DMS153 (cell line): Measurements from ENCODE around the gene PAEP.

Experiments used
- DNase-seq: peaks from one replicate; lab custom pipeline; 2025; lab: John Stamatoyannopoulos, UW

Gene PAEP

GRCh38 chr9:135551031-135551430 is 10.5 kb upstream of the PAEP start:
- DNase-seq, result no peak

DNA sequence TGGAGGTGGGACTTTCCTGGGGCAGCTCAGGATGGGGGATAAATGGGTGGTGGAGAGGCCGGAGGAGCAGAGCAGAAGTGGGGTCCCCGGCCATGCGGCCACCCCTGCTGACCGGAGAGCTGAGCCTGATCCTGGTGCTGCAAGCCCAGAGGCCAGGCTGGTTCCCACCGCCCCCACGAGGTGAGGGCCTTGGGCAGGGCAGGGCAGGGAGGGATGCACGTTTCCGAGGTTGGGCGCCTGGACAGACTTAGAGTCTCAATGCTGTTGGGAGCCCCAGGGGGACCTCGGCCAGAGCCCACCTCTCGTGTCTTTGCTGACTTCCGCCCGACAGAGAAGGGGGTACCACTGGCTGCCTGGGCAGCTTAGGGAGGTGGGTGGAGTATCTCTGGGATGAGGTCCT is 10.1 kb upstream of the PAEP start:
- no peak for DNase-seq

- no peak for DNase-seq
Measured at GRCh38 chr9:135552021-135552697, 9.4 kb upstream of the PAEP start.

DNA sequence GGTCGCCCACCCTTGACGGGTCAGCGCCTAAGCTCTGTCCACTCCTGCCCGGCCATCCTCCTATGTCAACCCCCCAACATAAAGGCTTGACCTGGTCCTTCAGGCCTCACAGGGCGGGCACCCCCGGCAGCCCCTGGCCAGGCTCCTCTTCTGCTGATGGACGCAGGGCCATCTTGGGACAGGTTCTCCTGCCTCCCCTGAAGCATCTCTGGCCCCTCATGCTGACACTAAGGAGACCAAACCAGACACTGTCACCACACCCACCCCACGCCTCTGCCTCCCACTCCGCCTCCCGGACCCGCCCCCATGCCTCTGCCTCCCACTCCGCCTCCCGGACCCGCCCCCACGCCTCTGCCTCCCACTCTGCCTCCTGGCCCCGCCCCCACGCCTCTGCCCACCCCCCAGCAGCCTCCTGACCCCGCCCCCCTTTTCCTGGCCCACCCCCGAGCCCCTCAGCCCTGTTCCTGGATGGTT is 8.8 kb upstream of the PAEP start:
- DNase-seq, result no peak

GRCh38 chr9:135554718-135555117 is 6.8 kb upstream of the PAEP start:
- no peak for DNase-seq

GRCh38 chr9:135555203-135555602 is 6.4 kb upstream of the PAEP start:
- DNase-seq, result no peak

DNA sequence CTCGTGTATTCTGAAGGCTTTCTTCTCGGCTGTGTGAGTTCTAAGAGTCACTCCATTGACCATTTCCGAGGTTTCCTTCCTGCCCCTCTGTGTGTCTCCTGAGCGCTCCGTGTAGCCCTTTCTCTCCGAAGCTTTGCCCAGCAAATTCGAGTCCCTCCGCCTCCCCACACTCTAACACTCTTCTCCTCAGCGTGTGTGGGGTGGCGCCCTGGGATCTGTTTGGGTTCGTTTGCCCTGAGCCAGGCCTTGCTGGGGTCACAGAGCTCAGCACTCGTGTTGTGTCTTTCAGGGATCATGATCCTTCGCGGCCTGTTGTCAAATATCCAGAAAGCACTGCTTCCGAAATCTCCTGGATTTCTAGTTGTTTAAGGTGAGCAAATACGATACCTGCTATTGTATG is 5.6 kb upstream of the PAEP start:
- no peak for DNase-seq

DNA sequence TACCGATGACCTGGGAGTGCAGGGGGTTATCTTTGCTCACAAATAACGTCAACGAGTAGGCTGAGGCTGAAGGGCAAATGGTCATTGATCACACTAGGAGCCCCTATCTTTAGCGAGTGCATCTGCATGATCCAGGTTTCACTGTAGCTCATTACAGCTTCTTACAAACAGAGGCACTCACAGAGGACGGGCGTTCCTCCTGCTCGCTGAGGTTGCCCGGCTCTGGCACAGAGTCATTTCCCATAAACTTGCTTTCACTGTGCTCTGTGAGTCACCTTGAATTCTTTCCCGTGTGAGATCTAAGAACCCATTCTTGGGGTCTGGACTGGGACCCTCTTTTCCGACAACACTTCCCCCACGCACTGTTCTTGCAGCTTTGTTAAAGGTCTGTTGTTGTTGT is 1.9 kb upstream of the PAEP start:
- no peak for DNase-seq

DNA sequence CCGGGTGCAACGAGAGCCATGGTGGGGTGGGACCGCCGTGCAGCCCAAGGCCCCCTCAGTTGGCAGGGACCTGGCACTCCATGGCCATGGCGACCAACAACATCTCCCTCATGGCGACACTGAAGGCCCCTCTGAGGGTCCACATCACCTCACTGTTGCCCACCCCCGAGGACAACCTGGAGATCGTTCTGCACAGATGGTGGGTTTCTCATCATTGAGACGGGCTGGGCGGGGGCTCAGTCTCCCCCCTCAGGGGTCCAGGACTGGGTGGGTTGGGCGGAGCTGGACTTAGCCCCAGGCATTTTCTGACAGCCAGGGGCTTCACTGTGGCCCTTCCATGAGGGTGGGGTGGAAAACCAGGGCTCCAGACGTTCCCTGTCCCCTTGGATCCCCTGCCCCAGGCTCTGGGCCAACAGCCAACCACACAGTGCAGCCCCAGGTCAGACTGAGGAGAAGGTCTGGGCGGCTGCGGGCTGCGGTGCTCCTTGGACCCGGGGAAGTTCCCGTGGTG is 734 bp downstream of the PAEP start:
- DNase-seq, result no peak

DNA sequence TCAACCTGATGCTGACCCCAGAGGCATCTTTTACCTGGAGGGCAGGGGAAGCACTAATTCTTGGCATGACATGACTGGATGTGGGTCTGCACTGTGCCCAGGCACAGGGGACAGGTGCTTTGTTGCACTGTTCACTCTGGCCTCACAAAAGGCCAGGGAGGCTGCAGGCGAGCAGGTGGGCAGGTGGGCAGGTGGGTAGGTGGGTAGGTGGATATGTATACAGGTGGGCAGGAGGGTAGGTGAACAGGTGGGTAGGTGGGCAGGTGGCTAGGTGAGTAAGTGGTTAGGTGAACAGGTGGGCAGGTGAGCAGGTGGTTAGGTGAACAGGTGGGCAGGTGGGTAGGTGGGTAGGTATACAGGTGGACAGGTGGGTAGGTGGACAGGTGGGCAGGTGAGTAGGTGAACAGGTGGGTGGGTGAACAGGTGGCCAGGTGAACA is 1.5 kb downstream of the PAEP start:
- DNase-seq, result no peak

GRCh38 chr9:135563858-135564257 is 2.3 kb downstream of the PAEP start:
- DNase-seq, result no peak

- no peak for DNase-seq
Measured at GRCh38 chr9:135565141-135565628, 3.6 kb downstream of the PAEP start.

- no peak for DNase-seq
Measured at GRCh38 chr9:135565636-135566035, 4.1 kb downstream of the PAEP start.

DNA sequence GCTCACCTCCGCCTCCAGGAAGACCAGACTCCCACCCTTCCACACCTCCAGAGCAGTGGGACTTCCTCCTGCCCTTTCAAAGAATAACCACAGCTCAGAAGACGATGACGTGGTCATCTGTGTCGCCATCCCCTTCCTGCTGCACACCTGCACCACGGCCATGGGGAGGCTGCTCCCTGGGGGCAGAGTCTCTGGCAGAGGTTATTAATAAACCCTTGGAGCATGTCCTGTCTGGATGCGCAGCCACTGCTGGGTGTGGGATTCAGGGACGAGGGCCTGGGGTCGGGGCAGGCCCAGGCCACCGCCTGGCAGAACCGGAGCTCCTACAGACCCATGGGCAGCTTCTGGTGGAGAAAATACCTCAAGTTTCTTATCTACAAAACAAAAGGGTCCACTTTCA is 5.0 kb downstream of the PAEP start:
- DNase-seq, result no peak

GRCh38 chr9:135567311-135567710 is 5.8 kb downstream of the PAEP start:
- no peak for DNase-seq

DNA sequence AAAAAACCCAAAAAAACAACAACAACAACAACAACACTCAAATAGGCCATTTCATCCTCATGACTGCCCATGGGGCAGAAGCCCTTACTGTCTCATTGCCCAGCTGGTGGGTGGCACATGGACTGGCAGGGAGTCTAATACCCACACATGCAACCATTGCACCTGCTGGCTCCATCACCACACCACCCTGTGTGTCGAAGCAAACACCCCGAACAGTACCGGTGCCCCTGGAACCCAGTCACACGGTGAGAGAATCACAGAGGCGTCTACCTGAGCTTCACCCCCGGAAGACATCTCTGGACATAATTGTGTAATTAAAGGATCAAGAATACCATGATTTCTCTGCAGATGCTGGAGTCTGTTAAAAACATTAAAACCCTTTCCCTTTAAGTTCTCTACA is 6.5 kb downstream of the PAEP start:
- no peak for DNase-seq

- no peak for DNase-seq
Measured at GRCh38 chr9:135570456-135570855, 8.9 kb downstream of the PAEP start.

DNA sequence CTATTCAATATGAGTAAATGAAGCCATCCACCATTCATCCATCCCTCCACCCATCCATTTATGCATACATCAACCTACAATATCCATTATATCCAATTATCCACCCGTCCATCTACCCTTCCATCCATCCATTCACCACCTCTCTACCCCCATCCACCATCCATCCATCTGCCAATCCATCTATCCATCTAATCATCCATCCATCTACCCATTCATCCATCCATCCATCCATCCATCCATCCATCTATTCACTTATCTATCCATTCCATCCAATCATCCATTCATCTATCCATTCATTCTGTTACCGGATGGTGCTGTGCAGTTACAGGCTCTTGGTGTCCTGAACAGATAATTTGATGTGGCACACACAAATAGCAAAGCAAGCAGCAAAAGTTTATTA is 10.7 kb downstream of the PAEP start:
- no peak for DNase-seq

DNA sequence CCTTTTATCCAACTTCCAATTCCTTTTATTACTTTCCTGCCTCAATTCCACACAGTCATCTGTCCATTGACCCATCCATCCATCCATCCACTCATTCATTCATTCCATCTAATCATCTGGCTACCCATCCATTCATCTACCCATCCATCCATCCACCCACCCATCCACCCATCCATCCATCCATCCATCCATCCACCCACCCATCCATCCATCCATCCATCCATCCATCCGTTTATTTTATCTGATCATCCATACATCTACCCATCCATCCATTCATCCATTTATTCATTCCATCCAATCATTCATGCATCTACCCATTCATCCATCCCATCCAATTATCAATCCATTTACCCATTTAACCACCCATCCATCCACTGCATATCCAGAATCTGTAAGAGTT is 11.6 kb downstream of the PAEP start:
- no peak for DNase-seq

DNA sequence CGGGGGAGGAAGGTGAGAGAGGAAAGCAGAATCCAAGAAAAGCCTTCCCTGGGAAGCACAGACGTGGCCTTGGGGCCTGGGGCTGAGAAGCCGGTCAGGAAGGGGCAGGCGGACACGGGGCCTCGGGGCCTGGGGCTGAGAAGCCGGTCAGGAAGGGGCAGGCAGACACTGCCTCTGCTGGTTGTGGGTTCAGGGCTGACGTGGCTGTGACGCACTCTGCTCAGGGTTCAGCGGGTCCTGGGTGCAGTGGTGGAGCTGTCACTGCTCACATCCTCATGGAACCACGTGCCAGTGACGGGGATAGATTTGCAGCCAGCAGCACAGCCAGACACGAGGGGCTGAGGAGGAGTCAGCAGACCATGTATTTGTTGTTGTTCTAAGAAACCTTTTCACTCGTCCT is 12.8 kb downstream of the PAEP start:
- DNase-seq, result no peak

GRCh38 chr9:135574943-135575342 is 13.4 kb downstream of the PAEP start:
- no peak for DNase-seq

DNA sequence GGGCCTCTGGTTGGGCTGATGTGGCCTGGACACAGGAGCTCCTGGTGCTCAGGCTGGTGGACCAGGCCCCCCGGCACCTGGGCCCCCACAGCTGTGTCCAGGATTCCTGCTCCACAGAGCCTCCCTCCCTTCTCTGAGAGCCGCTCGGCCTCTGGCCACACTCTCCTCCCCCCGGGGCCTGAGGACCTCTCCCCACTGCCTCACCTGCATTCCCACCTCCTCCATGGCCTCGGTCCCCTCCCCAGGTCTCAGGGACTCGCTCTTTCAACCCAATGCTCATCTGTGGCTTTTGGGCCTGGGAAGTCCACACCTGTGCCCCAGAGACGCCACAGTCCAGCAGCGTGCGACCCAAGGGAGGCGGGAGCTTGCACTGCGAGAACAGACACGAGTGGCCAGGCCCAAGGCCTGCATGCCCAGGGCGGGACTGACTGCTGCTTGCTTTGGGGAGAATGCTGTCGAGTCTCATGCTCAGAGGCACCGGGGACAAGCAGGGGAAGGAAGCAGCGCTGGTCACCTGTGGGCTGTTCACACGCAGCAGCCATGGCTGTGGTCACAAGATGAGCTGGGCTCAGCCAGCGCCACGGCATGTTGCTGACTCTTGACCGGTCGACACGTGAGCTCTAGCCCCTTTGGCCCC is 14.6 kb downstream of the PAEP start:
- no peak for DNase-seq

DNA sequence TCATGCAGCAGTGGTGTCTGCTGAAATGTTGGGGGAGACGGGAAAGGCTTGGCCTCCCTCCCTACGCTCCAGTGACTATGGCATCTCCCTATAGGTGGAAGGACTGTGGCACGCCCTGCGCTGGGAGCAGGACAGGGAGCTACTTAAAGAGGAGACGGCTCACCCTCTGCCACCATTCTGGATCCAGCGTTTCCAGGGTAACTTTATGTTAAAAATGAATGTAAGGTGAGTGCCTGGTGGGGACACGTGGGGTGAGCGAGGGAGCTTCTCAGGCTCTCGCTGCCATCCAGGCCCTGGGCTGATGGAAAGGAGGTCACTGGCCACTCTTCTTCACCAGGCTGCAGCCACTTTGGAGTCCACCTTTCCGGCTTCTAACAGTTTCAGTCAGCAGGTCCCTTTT is 15.7 kb downstream of the PAEP start:
- DNase-seq, result no peak

DNA sequence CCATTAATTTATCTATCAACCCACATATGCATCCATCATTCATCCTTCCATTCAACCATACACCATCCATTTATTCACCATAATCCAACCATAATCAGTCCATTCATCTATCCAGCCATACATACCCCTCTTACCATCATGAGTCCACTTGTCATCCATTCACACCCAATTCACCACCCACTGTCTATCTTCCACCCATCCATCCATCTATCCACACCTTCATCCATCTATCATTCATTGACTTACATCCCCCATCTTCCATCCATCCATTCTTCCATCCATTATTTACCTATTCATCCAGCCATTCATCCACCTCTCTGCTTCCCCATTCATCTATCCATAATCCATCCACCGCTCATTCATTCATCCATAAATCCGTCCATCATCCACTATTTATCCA is 17.8 kb downstream of the PAEP start:
- DNase-seq, result no peak
